Activated CD8-positive, alpha-beta memory T cell treated with anti-CD3 and anti-CD28 coated beads for 24 hours (primary cell): ENCODE measurements around the gene MINDY1.

Experiments
- DNase-seq: peaks from one replicate; pipeline ENCODE4 v3.0.0-alpha.2; 2020

MINDY1 gene, protein sequence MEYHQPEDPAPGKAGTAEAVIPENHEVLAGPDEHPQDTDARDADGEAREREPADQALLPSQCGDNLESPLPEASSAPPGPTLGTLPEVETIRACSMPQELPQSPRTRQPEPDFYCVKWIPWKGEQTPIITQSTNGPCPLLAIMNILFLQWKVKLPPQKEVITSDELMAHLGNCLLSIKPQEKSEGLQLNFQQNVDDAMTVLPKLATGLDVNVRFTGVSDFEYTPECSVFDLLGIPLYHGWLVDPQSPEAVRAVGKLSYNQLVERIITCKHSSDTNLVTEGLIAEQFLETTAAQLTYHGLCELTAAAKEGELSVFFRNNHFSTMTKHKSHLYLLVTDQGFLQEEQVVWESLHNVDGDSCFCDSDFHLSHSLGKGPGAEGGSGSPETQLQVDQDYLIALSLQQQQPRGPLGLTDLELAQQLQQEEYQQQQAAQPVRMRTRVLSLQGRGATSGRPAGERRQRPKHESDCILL

DNA sequence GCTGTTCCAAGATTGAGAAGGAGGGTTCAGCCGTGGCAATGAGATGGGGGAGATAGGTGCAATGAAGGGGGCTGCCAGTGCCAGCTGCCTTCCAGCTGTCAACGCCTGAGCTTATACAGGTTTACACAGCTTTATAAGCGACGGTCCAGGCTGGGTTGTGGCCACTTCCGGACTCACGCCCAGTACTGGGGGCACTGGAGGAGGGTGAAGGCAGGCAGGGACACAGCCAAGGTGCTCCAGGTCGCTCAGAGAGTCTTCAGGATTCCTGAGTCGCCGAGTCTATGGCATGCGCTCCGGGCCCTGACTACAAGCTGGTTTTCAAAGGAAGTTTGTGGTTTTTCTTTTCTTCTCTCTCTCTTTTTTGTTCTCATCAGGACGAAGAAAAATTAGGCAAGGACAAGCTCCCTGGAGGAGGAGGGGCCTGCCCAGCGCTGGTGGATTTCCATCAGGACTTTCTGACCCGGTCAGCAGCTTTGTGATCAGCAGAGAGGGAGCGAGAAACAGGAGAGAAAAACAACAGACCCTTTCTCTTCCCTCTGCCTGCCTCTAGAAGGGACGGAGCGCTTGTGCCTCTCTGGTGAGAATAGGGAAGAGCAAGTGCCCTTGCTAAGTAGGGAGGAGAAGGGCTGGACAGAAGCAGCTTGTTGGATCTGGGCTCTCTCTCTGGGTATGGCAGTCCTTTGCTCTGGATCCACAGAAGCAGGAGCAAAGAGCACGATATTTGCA lies at the start of gene MINDY1:
TSS of gene MINDY1 (minus strand) at position 576 of the 726 bp plus-strand sequence. CDS start 4,285 bp downstream, outside the sequence.
- no peak for DNase-seq

DNA sequence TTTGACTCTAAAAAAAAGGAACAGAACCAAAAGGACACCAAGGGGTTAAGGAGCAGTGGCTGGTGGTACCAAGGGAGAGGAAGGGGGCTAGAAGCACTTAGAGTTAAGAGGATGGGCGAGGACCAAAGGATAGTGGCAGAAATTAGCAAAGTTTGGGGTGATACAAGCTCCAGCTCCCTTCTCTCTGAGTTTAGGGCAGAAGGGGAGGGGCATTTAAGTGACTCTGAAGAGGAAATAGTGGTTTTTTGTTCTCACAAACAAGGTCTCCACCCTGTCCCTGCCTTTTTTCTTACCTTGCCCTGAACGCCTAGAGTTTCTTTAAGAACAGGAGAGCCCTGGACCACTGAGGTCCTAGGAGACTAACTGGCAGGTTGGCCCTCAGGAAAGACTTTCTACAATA lies 49.4 kb upstream of the MINDY1 start:
- DNase-seq, result no peak

DNA sequence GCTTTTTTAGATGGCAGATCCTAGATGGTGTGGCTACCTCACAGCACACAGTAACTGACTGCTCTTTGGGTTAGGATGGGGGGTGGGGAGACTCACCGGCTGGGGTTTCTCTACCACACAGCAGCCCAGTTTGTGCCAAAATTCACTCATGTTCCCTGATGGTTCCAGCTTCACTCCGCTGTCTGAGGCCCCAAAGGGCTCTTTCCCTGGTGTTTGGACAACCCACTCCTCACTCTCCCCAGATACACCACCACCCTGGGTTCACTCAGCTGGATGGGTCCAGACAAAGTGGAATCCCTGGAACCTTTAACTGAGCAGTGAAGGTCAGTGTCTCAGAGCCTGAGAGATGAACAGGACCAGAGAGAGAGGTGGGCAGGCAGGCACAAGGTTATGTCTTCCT lies 48.9 kb upstream of the MINDY1 start:
- DNase-seq, result no peak

DNA sequence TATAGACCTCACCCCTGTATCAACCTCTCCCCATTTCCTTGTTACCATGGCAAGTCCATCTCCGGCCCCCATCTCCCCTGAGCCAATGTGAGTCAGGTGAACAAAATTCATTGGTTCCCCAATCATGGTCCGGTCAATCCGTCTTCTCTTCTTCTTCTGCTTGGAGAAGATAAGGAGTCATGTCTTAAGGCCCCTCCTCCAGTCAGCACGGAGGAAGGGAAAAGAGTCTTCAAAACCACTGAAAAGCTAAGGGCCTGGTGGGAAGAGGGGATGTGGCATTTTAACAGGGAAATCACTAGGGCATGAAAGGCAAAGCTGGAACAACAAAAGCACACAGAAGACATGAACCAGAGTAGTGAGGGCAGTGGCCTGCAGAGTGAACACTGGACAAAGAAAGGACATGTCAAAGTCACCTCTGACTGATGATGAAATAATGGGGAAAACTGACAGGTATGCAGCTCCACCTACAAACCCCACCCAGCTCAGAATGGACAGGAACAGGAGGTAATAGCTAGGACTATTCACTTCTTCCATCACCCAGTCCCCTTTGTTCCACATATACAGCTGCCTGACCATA lies 48.4 kb upstream of the MINDY1 start:
- DNase-seq, result no peak

DNA sequence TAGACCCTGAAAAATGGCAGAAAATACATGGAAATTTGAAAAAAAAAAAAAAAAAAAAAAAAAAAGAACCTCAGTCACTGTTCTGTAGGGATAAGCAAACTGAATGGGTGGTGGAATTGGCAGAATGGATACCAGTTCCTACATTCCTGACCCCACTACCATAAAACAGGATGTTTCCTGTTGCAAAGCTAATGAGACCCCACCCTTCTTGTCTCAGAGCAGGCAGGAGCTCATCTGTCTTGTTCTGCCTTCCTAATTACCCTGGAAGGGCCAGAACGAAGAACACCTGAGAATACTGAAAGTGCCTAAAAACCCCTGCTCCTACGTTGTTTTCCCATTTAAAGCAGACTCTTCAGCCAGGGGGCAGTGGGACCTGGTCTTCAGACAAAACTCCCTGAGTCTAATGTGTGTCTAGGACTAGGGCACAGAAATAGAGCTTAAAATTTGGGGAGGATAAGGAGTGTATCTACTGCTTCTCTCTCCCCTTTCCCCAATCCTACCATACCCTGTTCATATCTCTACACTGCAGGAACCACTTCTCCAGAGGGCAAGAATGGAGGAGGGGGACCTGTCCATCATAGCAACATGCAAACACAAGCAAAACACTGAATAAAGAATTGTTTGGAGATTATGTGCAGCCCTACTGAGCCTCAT lies 44.8 kb upstream of the MINDY1 start:
- DNase-seq, result no peak

DNA sequence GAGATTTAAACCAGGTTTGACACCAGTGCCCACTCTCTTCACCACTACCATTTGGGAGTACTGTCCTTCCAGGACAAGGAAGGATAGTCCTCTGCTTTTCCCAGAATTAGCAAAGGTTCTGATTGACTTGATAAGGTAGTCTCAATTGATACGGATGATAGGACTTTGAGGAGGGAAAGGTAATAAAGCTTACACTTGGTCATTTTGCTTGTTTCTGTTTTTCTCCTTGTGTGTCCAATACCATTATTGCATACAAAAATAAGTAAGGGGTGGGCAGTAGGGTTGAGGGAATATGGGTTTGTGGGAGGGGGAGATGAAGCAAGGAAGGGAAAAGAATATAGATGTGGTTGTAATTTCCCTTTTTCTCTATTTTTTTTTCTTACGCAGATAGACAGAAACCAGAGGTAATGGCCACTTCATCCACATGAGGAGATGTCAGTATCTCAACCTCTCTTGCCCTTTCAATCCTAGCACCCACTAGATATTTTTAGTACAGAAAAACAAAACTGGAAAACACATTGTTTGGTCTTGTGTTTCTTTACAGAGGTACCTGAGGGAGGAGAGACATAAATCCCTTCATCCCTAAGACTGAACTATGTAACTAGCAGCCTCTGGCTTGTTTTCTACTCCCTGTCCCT lies 43.5 kb upstream of the MINDY1 start:
- DNase-seq, result no peak

DNA sequence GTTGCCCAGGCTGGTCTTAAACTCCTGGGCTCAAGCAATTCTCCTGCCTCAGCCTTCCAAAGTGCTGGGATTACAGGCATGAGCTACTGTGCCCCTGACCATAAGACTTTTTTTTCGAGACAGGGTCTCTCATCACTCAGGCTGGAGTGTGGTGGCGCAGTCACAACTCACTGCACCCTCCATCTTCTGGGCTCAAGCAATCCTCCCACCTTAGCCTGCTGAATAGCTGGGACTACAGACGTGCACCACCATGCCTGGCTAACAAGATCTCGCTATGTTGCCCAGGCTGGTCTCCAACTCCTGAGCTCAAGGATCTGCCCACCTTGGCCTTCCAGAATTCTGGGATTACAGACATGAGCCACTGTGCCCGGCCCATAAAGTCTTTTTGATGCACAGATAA lies 42.8 kb upstream of the MINDY1 start:
- no peak for DNase-seq

DNA sequence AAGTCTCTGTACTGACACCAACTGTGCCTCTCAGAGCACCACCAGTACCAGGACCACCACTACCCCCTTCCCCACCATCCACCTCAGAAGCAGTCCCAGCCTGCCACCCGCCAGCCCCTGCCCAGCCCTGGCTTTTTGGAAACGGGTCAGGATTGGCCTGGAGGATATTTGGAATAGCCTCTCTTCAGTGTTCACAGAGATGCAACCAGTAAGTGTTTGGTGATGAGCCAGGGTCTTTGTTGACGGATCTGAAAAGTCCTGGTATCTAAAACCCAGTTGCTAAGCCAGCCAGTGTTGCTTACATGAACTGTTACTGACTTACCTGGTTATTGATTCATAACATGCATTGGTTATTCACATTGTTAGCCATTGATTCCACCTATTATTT lies 41.9 kb upstream of the MINDY1 start:
- no peak for DNase-seq

DNA sequence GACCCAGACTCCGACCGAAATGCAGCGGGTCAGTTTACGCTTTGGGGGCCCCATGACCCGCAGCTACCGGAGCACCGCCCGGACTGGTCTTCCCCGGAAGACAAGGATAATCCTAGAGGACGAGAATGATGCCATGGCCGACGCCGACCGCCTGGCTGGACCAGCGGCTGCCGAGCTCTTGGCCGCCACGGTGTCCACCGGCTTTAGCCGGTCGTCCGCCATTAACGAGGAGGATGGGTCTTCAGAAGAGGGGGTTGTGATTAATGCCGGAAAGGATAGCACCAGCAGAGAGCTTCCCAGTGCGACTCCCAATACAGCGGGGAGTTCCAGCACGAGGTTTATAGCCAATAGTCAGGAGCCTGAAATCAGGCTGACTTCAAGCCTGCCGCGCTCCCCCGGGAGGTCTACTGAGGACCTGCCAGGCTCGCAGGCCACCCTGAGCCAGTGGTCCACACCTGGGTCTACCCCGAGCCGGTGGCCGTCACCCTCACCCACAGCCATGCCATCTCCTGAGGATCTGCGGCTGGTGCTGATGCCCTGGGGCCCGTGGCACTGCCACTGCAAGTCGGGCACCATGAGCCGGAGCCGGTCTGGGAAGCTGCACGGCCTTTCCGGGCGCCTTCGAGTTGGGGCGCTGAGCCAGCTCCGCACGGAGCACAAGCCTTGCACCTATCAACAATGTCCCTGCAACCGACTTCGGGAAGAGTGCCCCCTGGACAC lies 41.4 kb upstream of the MINDY1 start:
- DNase-seq, result peak; percentile 86

DNA sequence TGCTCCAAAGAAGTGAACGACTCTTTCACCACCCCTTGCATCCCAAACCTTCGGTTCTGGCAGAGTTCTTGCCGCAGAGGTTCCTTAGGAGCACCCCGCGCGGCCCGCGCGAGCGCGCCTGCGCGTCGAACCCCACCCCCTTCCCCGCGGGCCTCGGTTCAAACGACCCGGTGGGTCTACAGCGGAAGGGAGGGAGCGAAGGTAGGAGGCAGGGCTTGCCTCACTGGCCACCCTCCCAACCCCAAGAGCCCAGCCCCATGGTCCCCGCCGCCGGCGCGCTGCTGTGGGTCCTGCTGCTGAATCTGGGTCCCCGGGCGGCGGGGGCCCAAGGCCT lies 40.9 kb upstream of the MINDY1 start, which contains the start of gene C1orf56:
TSS of gene C1orf56 (plus strand) at position 161 of the 334 bp plus-strand sequence. CDS start at position 258, 97 bp downstream.
- DNase-seq, result peak; percentile 84

DNA sequence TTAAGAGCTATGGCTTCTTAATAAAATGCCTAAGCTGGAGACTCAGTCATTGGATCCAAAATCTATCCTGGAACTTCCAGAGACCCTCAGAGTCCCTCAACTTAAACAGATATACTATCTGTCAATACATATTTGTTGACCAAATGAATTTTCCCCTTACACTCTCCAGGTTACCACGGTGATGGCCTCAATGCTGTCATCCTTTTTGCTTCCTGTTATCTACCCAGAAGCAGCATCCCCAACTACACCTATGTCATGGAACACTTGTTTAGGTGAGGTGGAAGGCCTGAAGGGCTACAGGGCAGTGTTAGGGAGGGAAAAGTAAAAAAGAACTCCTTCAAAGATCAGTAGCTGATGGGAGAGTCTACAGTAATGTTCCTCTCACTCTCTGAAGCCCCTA lies 36.5 kb upstream of the MINDY1 start:
- DNase-seq, result no peak

DNA sequence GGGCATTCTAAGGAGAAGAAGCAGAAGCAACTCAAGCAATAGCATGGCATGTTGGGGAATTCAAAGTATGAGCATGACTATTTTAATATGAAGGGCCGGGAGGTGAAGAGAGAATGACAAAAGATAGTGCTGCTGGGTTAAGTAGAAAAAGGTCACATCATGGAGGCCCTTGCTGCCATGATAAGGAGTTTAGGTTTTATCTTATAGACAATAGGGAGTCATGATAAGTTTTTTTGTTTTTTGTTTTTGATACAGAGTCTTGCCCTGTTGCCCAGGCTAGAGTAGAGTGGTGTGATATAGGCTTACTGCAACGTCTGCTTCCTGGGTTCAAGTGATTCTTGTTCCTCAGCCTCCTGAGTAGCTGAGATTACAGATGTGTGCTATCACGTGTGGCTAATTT lies 32.8 kb upstream of the MINDY1 start:
- no peak for DNase-seq

DNA sequence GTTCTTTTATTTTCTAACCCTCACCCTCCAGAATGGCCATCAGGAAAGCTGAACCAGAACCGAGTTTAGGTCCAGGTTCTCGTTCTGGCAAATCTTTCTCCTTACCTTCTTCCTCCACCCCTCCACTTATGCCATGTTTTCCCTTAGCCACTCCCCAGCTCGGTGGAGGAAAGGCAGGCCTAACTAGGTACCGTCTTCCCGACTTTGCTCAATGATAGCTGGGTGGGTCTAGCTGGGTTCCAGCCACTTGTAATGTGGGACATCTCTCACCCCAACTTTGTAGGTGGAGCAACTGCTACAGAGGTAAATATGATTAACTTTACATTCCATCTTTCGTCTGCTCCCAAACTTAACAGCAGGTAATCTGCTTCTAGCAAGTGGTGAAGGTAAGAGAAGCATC lies 30.3 kb upstream of the MINDY1 start:
- no peak for DNase-seq

DNA sequence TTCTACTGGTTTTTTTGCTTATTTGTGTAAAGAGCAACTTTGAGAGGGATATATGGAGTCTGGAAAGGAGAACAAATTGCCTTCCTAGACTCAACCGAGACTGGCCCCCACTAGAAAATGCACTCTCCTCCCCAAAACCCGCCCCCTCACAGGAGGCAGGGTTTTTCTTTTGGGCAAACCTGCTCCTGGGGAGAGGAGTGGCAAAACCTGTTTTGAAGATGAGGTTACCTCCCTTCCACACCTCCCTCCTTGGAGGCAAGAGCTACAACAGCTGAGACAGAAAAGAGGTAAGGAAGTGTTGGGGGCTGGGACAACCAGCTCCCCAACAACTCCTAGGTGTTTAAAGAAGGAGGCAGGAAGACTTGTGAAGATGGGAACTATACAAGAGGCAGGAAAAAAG lies 29.7 kb upstream of the MINDY1 start, which contains the start of gene BNIPL:
TSS of gene BNIPL (plus strand) at position 231 of the 400 bp plus-strand sequence. CDS start at position 371, 140 bp downstream.
- DNase-seq, result no peak

DNA sequence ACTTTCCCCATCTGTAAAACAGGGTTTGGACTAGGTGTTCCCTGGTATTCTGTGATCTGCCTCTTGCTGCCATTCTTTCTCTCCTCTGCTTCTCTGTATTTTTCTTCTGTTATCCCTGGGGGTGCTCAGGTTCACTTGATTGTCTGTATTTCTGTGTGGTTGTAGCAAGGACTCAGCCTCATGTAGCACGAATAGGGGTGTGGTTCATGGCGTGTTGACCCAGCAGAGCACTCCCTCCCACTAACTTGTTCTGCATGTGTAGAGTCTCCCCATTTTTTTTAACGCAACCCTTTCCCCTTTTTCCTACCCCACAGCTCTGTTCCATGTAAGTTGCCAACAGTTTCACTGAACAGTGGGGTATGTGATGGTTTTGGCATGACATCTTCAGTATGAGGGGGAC lies 28.5 kb upstream of the MINDY1 start:
- DNase-seq, result no peak

DNA sequence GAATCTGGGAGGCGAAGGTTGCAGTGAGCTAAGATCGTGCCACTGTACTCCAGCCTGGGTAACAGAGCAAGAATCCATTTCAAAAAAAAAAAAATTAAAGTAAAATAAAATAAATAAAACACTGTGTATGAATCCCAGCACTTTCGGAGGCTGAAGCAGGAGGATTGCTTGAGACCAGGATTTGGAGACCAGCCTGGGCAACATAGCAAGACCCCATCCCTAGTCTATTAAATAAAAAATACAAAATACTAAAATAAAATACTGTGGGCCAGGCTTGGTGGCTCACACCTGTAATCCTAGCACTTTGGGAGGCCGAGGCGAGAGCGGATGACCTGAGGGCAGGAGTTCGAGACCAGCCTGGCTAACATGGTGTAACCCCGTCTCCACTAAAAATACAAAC lies 25.5 kb upstream of the MINDY1 start:
- no peak for DNase-seq

DNA sequence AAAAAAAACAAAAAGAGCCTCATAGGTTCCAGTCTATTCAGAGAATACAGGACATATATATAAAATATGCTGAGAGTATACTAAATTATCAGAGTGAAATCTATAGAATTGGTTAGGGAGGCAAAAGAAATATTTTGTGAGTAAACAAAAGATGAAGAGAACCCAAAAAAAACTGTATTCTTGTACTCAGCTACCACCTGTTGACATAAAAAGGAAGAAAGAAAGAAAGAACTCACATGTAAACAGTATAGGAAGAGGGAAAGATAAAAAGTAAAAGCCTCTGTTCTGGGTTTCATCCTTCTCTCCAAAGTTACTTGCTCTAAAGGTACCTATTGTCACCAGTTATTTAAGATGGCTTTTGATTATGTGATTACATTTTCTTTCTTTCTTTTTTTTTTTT lies 19.8 kb upstream of the MINDY1 start:
- DNase-seq, result no peak

DNA sequence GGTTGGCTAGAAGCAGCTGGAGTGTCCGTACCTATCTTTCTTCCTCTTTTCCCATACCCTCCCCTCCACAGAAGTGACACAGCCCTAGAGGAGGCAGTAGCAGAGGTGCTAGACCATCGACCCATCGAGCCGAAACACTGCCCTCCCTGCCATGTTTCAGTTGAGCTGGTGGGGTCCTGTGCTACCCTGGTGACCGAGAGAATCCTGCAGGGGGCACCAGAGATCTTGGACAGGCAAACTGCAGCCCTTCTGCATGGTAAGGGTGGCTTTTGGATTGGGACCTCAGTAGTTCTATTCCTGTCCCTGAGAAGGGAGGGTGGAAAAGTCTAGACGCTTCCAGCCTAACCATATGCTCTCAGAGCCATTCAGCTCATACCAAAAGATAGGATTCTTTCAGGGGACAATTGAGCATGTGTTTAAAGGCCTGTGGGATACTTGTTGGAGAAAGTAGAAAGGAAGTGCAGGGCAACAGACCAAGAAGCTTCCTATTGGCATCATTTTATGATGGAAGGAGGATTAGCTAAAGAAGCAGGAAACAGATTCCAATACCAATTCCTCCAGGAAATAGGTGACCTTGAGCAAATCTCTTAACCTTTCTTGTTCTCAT lies 17.9 kb upstream of the MINDY1 start:
- peak; percentile 90 for DNase-seq

DNA sequence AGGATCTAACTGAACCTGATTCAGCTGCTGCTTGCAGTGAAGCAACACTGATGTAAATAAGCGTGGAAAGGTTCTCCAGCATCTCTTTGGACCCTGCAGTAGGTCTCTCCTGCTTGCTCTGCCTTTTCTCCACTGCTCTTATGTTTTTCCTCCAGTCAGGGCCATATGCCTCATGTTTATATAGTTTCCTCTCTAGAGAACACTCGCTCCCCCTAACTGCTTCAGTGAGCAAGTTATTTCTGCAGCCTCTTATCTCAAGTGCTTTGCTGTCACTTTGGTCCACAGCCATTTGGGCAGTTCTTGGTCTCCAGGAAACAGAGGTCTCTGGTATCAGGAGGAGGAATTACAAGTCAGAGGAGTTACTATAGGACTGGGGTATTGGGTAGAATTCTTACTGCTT lies 6.8 kb upstream of the MINDY1 start:
- DNase-seq, result no peak

DNA sequence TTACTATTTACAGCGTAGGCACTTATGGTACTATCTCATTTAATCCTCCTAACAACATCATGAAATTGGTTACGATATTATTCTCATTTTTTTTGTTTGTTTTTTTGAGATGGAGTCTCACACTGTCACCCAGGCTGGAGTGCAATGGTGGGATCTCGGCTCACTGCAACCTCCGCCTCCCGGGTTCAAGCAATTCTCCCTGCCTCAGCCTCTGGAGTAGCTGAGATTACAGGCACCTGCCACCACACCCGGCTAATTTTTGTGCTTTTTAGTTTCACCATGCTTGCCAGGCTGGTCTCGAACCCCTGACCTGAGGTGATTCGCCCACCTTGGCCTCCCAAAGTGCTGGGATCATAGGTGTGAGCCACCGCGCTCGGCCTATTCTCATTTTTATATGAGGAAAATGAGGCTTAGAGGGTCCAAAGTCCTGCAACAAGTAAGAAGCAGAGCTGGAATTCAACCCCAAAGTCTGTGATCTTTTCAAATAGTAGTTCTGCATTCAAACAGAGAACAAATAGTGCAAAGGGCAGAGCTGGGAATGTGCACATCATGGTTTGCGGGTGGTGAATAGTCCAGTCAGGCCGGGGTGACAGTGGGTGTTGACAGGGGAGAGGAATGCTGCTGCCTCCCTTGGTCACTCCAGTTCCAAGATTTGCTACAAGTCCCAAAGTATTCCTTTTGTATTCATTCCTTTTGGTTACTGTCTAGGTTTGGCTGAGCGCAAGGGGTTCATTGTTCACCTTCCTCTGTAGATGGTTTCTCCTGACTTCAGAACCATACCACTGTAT lies 6.2 kb upstream of the MINDY1 start:
- no peak for DNase-seq
